ENCODE results near the gene GRHL3. TPM values are rescaled to one million over a fixed set of nuclear protein-coding genes. Genes with fewer than 3 reads are reported as not detected.

Gene GRHL3
- total and polyA plus RNA-seq, 12 donors, result 0.03 TPM; not detected in 11

DNA sequence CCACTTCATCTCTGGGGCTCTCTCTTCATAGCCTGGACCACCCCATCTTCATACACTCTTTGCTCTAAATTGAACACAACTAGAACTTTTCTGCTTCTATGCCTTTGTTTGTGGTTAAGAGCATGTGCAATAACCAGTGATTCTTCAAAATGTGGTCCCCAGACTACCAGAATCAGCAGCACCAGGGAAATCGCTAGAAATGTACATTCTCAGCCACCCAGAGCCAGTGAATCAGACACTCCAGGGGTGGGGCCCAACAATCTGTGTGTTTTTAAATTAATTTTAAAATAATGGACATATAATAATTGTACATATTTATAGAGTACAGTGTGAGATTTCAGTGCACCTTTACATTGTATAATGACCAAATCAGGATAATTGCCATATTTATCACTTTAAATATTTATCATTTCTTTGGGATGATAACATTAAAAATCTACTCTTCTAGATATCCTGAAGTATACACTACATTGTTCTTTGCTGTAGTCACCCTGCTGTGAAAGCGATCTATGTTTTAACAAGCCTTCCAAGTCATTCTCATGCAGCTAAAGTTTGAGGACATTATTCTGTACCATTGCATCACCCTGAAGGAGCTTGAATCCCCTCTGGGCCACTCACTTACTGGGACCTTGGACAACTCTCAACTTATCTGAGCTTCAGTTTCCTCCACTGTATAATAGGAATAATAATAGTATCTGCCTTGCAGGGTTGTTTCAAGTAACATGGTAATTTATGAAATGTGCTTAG, 10.8 kb downstream of the GRHL3 start:
- 84 to 90% methylated on average over 2 of the region's 2 CpGs for WGBS, 2 donors

DNA sequence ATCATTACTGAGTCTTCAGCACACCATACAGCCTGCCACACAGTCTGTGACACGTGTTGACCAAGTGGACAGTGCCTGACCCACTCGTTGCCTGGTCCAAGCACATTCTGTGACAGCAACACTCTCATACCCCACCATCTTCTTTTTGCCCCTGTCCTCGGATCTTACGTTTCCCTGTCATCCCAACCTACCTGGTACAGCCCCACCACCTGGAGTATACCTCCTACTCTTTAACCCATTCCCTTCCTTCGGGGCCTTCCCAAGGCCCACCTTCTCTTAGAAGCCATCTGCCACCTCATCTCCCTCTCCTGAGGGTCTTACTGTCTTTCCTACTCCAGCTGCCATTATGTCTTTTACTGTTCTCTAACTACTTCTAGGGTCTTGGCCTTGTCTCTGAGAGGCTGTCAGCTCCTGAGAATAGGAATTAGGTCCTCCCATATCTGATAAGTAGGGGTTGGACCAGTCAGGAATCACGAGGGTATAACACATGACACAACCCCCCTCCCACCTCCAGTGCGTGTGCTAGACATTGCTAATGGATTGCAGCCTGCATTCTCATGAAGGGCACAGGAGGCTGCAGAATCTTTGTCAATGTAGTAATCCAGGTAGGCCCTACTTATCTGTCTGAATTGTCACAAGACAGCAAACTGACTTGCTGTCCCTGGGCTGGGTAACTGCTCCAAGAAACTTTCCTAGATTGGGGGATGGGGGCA, 13.0 kb downstream of the GRHL3 start:
- ATAC-seq, result no peak
- TF ChIP-seq CTCF (IDR thresholded peaks at IDR 0.05), result no peak
- Histone ChIP-seq H3K27me3 (peaks cover 0 to 5% (median 0%) of the 10 kb centered on the region in 7 donors), H3K4me1 (peaks cover 0 to 8% (median 0%) of the 10 kb centered on the region in 9 donors), H3K36me3 (no peaks in the 10 kb centered on the region), H3K27ac (no peak overlapping the region), H3K4me3 (no peak overlapping the region), H3K9me3 (no peaks in the 10 kb centered on the region)
- no peak for DNase-seq
- intact Hi-C loops (cut with DNase I), result no loop called here
- WGBS, 2 donors, result 83 to 89% methylated on average over 7 of the region's 7 CpGs

More for the DNA sequence above, 10.8 kb downstream of the GRHL3 start:
- Histone ChIP-seq H3K36me3 (no peaks in the 10 kb centered on the region), H3K27me3 (peaks cover 0 to 14% (median 0%) of the 10 kb centered on the region in 7 donors), H3K4me1 (no peaks in the 10 kb centered on the region), H3K4me3 (no peak overlapping the region), H3K27ac (no peak overlapping the region), H3K9me3 (no peaks in the 10 kb centered on the region)
- ATAC-seq, result peak in 1 of 8 donors; percentile 39
- TF ChIP-seq CTCF (IDR thresholded peaks at IDR 0.05), result no peak
- DNase-seq, result no peak
- intact Hi-C loops (cut with DNase I), result no loop called here

GRCh38 chr1:24336075-24336474, 16.9 kb downstream of the GRHL3 start:
- WGBS, 2 donors, result 52 to 64% methylated on average over 5 of the region's 5 CpGs
- DNase-seq, result no peak
- intact Hi-C loops (cut with DNase I), result no loop called here
- no peaks in the 10 kb centered on the region for H3K9me3 ChIP-seq
- no peak overlapping the region for H3K27ac ChIP-seq
- H3K4me1 ChIP-seq, result peaks cover 0 to 8% (median 0%) of the 10 kb centered on the region in 9 donors
- H3K4me3 ChIP-seq, result no peak overlapping the region
- no peak for TF ChIP-seq CTCF (IDR thresholded peaks at IDR 0.05)
- ATAC-seq, result peak in 6 of 8 donors; percentile 14 to 77 (median 63)
- no peaks in the 10 kb centered on the region for H3K36me3 ChIP-seq
- no peaks in the 10 kb centered on the region for H3K27me3 ChIP-seq

- intact Hi-C loops (cut with DNase I), result no loop called here
- DNase-seq, result no peak
- WGBS, 2 donors, result 97 to 99% methylated on average over 4 of the region's 4 CpGs
- H3K4me1 ChIP-seq, result peaks cover 0 to 8% (median 0%) of the 10 kb centered on the region in 9 donors
- no peak overlapping the region for H3K4me3 ChIP-seq
- no peaks in the 10 kb centered on the region for H3K36me3 ChIP-seq
- no peaks in the 10 kb centered on the region for H3K27me3 ChIP-seq
- ATAC-seq, result no peak
- TF ChIP-seq CTCF (IDR thresholded peaks at IDR 0.05), result no peak
- H3K27ac ChIP-seq, result no peak overlapping the region
- no peaks in the 10 kb centered on the region for H3K9me3 ChIP-seq
Measured at GRCh38 chr1:24337455-24337854, 18.3 kb downstream of the GRHL3 start.

Measured in heart right ventricle (tissue), 16 donors.